Measurements from ENCODE around the gene PPP1R12B.
A peak's percentile ranks its signal among the peaks of the same experiment; 100 is the strongest.
"Not testable (repeated sequence)": the region's sequence is repeated elsewhere in the genome, so short reads cannot be mapped to it uniquely, and the experiment has no call there.

The PPP1R12B gene

GRCh38 chr1:202456372-202457169, 108.1 kb downstream of the PPP1R12B start:
- not testable (repeated sequence) for DNase-seq

- DNase-seq: peak; percentile 44
Measured at GRCh38 chr1:202458651-202459050, 110.2 kb downstream of the PPP1R12B start.

- not testable (repeated sequence) for DNase-seq
Measured at GRCh38 chr1:202459470-202460142, 111.1 kb downstream of the PPP1R12B start.

- DNase-seq: not testable (repeated sequence)
Measured at GRCh38 chr1:202460143-202460495, 111.6 kb downstream of the PPP1R12B start.

GRCh38 chr1:202462342-202463076, 114.0 kb downstream of the PPP1R12B start:
- DNase-seq: no peak

GRCh38 chr1:202464153-202464742, 115.7 kb downstream of the PPP1R12B start:
- not testable (repeated sequence) for DNase-seq

GRCh38 chr1:202465644-202466270, 117.3 kb downstream of the PPP1R12B start:
- not testable (repeated sequence) for DNase-seq

- not testable (repeated sequence) for DNase-seq
Measured at GRCh38 chr1:202466339-202466738, 117.8 kb downstream of the PPP1R12B start.

GRCh38 chr1:202467381-202467780, 118.9 kb downstream of the PPP1R12B start:
- not testable (repeated sequence) for DNase-seq

GRCh38 chr1:202468695-202469094, 120.2 kb downstream of the PPP1R12B start:
- not testable (repeated sequence) for DNase-seq

GRCh38 chr1:202469123-202469522, 120.6 kb downstream of the PPP1R12B start:
- DNase-seq: not testable (repeated sequence)

GRCh38 chr1:202471246-202471645, 122.7 kb downstream of the PPP1R12B start:
- no peak for DNase-seq

- not testable (repeated sequence) for DNase-seq
Measured at GRCh38 chr1:202472347-202473124, 124.0 kb downstream of the PPP1R12B start.

- DNase-seq: not testable (repeated sequence)
Measured at GRCh38 chr1:202473266-202474045, 125.0 kb downstream of the PPP1R12B start.

GRCh38 chr1:202479661-202480060, 131.2 kb downstream of the PPP1R12B start:
- DNase-seq: not testable (repeated sequence)

GRCh38 chr1:202480640-202481039, 132.1 kb downstream of the PPP1R12B start:
- not testable (repeated sequence) for DNase-seq

GRCh38 chr1:202483362-202483761, 134.9 kb downstream of the PPP1R12B start:
- DNase-seq: not testable (repeated sequence)

GRCh38 chr1:202484032-202484431, 135.5 kb downstream of the PPP1R12B start:
- DNase-seq: not testable (repeated sequence)

GRCh38 chr1:202484820-202485219, 136.3 kb downstream of the PPP1R12B start:
- DNase-seq: not testable (repeated sequence)

- not testable (repeated sequence) for DNase-seq
Measured at GRCh38 chr1:202488178-202488649, 139.7 kb downstream of the PPP1R12B start.

- DNase-seq: not testable (repeated sequence)
Measured at GRCh38 chr1:202489101-202489500, 140.6 kb downstream of the PPP1R12B start.

Measured in NCI-H1436 (cell line).